Lung (tissue), 12 donors: ENCODE data around the gene WNT7B. TPM values are rescaled to one million over a fixed set of nuclear protein-coding genes. Genes with fewer than 3 reads are reported as not detected.

Experiments used
- ATAC-seq: fragments of 200-7000 bp; cut with Tn5 transposase; one replicate; pipeline ENCODE4 v1.9.1; 2020; ENCODE audit warnings: moderate number of reproducible peaks; ENCODE audit not compliant: insufficient read depth, low FRiP score
- DNase-seq, 3 donors: peaks; one replicate each; pipeline ENCODE4 v3.0.0-alpha.2; 2013 to 2017
- H3K27ac ChIP-seq, 2 donors: one replicate each; pipeline ENCODE4 v1.5.1; 2013; ENCODE audit warnings: mild to moderate bottlenecking in 2 of 2, moderate library complexity in 2 of 2, control low read depth in 1 of 2, inconsistent platforms in 1 of 2, low read depth in 1 of 2, low read length in 1 of 2
- H3K27me3 ChIP-seq, 3 donors: one replicate each; pipeline ENCODE4 v1.5.1; 2013; ENCODE audit warnings: low read length in 2 of 3; ENCODE audit not compliant: control insufficient read depth in 3 of 3, insufficient read depth in 3 of 3
- H3K36me3 ChIP-seq, 4 donors: one replicate each; pipeline ENCODE4 v1.5.1; 2013; ENCODE audit warnings: low read length in 4 of 4, mild to moderate bottlenecking in 1 of 4, moderate library complexity in 1 of 4; ENCODE audit not compliant: control insufficient read depth in 4 of 4, insufficient read depth in 4 of 4
- H3K4me1 ChIP-seq, 5 donors: one replicate each; pipeline ENCODE4 v1.5.1; 2013; ENCODE audit warnings: low read length in 5 of 5, mild to moderate bottlenecking in 2 of 5, moderate library complexity in 1 of 5; ENCODE audit not compliant: control insufficient read depth in 5 of 5, insufficient read depth in 5 of 5
- H3K4me3 ChIP-seq: one replicate; pipeline ENCODE4 v1.5.1; 2013; ENCODE audit warnings: mild to moderate bottlenecking, control low read depth, moderate library complexity
- H3K9ac ChIP-seq, 2 donors: one replicate each; pipeline ENCODE4 v1.5.1; 2013; ENCODE audit warnings: low read length in 2 of 2, control low read depth in 1 of 2; ENCODE audit not compliant: insufficient read depth in 1 of 2
- H3K9me3 ChIP-seq, 4 donors: one replicate each; pipeline ENCODE4 v1.5.1; 2013; ENCODE audit warnings: low read length in 3 of 4, mild to moderate bottlenecking in 1 of 4, moderate library complexity in 1 of 4; ENCODE audit not compliant: control insufficient read depth in 4 of 4, insufficient read depth in 3 of 4
- WGBS, 2 donors: extraction: QIAGEN DNeasy Blood & Tissue Kit; methylation state at CpG; one replicate each; pipeline ENCODE4 v1.1.7; 2013; 5-methylcytosine and 5-hydroxymethylcytosine counted together
- polyA plus RNA-seq, 2 donors: library from polyadenylated mRNA; stranded (reverse); fragments of 200-250 nt; gene quantifications; one replicate each; pipeline ENCODE4 v1.2.1, GENCODE V29; 2013
- total RNA-seq, 2 donors: library from RNA; depleted of rRNA in 1 of 2; stranded (reverse); fragments of >200 nt in 1 of 2; gene quantifications; one replicate each; pipeline ENCODE4 v1.2.1, GENCODE V29; 2014 to 2021
- TF ChIP-seq, protein P1 (sequence below): IDR thresholded peaks from 2 replicates; pipeline ENCODE4 v1.5.1; 2012; ENCODE audit warnings: mild to moderate bottlenecking; ENCODE audit errors: control extremely low read depth, extremely low read depth
- donor health status: control.
- donor health status: control.
- donor health status: Bipolar disorder and iron deficiency.
- donor health status: healthy.
- donor health status: DM: yes; HTN: yes; CAD: no.

The WNT7B gene
- total and polyA plus RNA-seq, 4 donors = 3.5 to 12.5 (median 6.5) TPM

DNA sequence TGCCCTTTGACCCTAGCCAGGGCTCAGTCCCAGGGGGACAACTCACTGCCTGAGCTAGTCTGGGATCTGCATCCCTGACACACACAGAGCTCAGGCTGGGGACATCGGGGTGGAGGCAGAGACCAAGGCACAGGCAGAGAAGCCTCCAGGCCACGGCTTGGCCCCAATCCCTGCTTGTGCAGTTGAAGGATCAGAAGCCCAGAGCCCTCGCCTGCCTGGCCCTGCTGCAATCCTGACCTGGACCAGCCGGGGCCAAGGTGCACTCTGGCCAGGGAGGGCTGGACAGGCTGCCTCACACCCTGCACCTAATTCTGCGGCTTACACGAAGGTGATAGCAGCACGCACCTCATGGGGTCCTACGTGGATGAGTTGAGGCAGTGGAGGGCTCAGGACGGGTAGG, 34.6 kb downstream of the WNT7B start:
- no peaks in the 10 kb centered on the region for H3K4me1 ChIP-seq
- 91% methylated on average over 9 of the region's 9 CpGs for WGBS, 2 donors
- DNase-seq (no peak), ATAC-seq (no peak)
- H3K27ac ChIP-seq = no peak overlapping the region
- no peaks in the 10 kb centered on the region for H3K36me3 ChIP-seq
- H3K27me3 ChIP-seq = no peaks in the 10 kb centered on the region
- peaks cover 0 to 5% (median 2%) of the 10 kb centered on the region in 4 donors for H3K9me3 ChIP-seq
- TF ChIP-seq, protein P1, sequence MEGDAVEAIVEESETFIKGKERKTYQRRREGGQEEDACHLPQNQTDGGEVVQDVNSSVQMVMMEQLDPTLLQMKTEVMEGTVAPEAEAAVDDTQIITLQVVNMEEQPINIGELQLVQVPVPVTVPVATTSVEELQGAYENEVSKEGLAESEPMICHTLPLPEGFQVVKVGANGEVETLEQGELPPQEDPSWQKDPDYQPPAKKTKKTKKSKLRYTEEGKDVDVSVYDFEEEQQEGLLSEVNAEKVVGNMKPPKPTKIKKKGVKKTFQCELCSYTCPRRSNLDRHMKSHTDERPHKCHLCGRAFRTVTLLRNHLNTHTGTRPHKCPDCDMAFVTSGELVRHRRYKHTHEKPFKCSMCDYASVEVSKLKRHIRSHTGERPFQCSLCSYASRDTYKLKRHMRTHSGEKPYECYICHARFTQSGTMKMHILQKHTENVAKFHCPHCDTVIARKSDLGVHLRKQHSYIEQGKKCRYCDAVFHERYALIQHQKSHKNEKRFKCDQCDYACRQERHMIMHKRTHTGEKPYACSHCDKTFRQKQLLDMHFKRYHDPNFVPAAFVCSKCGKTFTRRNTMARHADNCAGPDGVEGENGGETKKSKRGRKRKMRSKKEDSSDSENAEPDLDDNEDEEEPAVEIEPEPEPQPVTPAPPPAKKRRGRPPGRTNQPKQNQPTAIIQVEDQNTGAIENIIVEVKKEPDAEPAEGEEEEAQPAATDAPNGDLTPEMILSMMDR = no peak
- no peak overlapping the region for H3K4me3 ChIP-seq
- H3K9ac ChIP-seq = no peak overlapping the region

DNA sequence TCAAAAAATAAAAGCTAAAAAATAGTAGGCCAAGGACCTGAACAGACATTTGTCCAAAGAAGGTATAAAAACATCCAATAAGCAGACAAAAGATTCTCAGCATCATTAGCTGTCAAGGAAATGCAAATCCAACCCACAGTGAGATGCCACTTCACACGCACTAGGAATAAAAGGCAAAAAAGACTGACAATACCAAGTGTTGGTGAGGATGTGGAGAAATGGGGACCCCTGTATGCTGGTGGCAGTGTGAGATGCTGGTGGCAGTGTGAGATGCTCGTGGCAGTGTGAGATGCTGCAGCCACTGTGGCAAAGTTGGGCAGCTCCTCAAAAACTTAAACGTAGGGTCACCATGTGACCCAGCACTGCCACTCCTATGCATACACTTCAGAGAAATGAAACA, 38.0 kb downstream of the WNT7B start:
- peaks cover 0 to 7% (median 2%) of the 10 kb centered on the region in 4 donors for H3K9me3 ChIP-seq
- H3K27ac ChIP-seq = no peak overlapping the region
- H3K4me3 ChIP-seq = no peak overlapping the region
- H3K27me3 ChIP-seq = no peaks in the 10 kb centered on the region
- H3K4me1 ChIP-seq = no peaks in the 10 kb centered on the region
- ATAC-seq (no peak), DNase-seq (no peak)
- H3K36me3 ChIP-seq = no peaks in the 10 kb centered on the region
- TF ChIP-seq, protein P1 = no peak
- 89 to 90% methylated on average over 3 of the region's 3 CpGs for whole genome bisulfite sequencing, 2 donors
- no peak overlapping the region for H3K9ac ChIP-seq

DNA sequence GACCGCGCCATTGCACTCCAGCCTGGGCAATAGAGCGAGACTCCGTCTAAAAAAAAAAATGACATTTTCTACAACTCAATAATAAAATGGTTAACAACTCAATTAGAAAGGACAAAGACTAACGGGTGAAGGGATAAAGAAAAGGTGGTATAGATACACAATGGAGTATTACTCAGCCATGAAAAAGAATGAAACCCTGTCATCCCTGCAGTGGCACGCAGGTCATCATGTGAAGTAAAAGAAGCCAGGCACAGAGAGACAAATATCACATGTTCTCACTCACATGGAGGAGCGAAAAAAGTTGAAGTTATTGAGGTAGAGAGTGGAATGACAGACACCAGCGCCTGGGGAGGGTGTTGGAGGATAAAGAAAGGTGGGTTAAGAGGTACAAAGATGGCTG, 39.0 kb downstream of the WNT7B start:
- H3K36me3 ChIP-seq = no peaks in the 10 kb centered on the region
- DNase-seq (no peak), ATAC-seq (no peak)
- no peaks in the 10 kb centered on the region for H3K4me1 ChIP-seq
- H3K27ac ChIP-seq = no peak overlapping the region
- no peak overlapping the region for H3K4me3 ChIP-seq
- H3K9ac ChIP-seq = no peak overlapping the region
- WGBS, 2 donors = 96 to 98% methylated on average over 8 of the region's 8 CpGs
- H3K27me3 ChIP-seq = no peaks in the 10 kb centered on the region
- TF ChIP-seq, protein P1 = no peak
- H3K9me3 ChIP-seq = peaks cover 0 to 7% (median 2%) of the 10 kb centered on the region in 4 donors

DNA sequence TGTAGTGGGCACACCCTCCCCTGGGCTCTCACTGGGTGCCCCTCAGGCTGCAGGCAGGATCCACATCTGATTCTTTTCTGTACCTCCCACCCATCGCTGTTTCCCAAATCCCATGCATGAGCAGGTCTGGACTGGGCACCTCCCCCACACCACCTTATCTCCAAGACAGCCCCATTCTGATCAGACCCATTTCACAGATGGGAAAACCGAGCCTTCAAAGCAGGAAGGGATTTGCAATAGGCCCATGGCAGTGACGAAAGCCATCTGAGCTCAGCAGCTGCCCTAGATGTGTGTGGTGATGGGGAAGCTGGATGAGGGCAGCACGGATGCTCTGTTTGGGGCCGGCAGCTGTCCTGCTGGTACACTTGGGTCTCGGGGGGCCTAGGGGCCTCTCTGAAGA, 41.4 kb downstream of the WNT7B start:
- TF ChIP-seq, protein P1 = no peak
- no peak for DNase-seq
- ATAC-seq = no peak
- Histone ChIP-seq H3K27me3 (no peaks in the 10 kb centered on the region), H3K9ac (no peak overlapping the region), H3K27ac (no peak overlapping the region), H3K36me3 (no peaks in the 10 kb centered on the region), H3K4me1 (no peaks in the 10 kb centered on the region), H3K9me3 (peaks cover 0 to 9% (median 2%) of the 10 kb centered on the region in 4 donors), H3K4me3 (no peak overlapping the region)
- 87 to 93% methylated on average over 6 of the region's 6 CpGs for WGBS, 2 donors
